SKM-1 (cell line): ENCODE measurements around the gene IFRD1.
"Not testable (repeated sequence)": the region's sequence is repeated elsewhere in the genome, so short reads cannot be mapped to it uniquely, and the experiment has no call there.

ENCODE experiments used
- DNase-seq: peaks from one replicate; lab custom pipeline; 2025; ENCODE audit not compliant: unreplicated experiment; lab: John Stamatoyannopoulos, UW

Gene IFRD1

GRCh38 chr7:112515989-112516388, 65.7 kb downstream of the IFRD1 start:
- DNase-seq, result no peak

GRCh38 chr7:112516418-112516817, 66.2 kb downstream of the IFRD1 start:
- not testable (repeated sequence) for DNase-seq

GRCh38 chr7:112517487-112517886, 67.2 kb downstream of the IFRD1 start:
- no peak for DNase-seq

- DNase-seq, result no peak
Measured at GRCh38 chr7:112520787-112521186, 70.5 kb downstream of the IFRD1 start.

- DNase-seq, result no peak
Measured at GRCh38 chr7:112521942-112522341, 71.7 kb downstream of the IFRD1 start.

GRCh38 chr7:112523871-112524270, 73.6 kb downstream of the IFRD1 start:
- no peak for DNase-seq
